ENCODE data around the gene PRDM7. TPM values are rescaled to one million over a fixed set of nuclear protein-coding genes. Genes with fewer than 3 reads are reported as not detected.

The PRDM7 gene
- total RNA-seq, 1 donor from 2014 or later = not detected

GRCh38 chr16:90022209-90023077 is 54.7 kb downstream of the PRDM7 start:
- H3K36me3 Mint-ChIP-seq (ENCODE audit: low read depth, unreplicated experiment) = peaks cover 4% of the 10 kb centered on the region
- H3K27ac Mint-ChIP-seq (ENCODE audit: unreplicated experiment) = peak overlapping the region; percentile 92
- DNase-seq (ENCODE audit: low spot score) = peak; percentile 96
- H3K27me3 Mint-ChIP-seq (ENCODE audit: unreplicated experiment) = no peaks in the 10 kb centered on the region
- H3K9me3 Mint-ChIP-seq (ENCODE audit: unreplicated experiment) = no peaks in the 10 kb centered on the region
- peaks cover 26% of the 10 kb centered on the region for H3K4me1 Mint-ChIP-seq (ENCODE audit: unreplicated experiment)
- TF ChIP-seq CTCF (IDR thresholded peaks at IDR 0.05; ENCODE audit: unreplicated experiment) = no peak
- H3K4me3 Mint-ChIP-seq (ENCODE audit: unreplicated experiment) = peak overlapping the region; percentile 83

- no peaks in the 10 kb centered on the region for H3K27me3 Mint-ChIP-seq (ENCODE audit: unreplicated experiment)
- no peak for DNase-seq (ENCODE audit: low spot score)
- peak overlapping the region; percentile 84 for H3K27ac Mint-ChIP-seq (ENCODE audit: unreplicated experiment)
- H3K9me3 Mint-ChIP-seq (ENCODE audit: unreplicated experiment) = no peaks in the 10 kb centered on the region
- H3K36me3 Mint-ChIP-seq (ENCODE audit: low read depth, unreplicated experiment) = peaks cover 4% of the 10 kb centered on the region
- peaks cover 24% of the 10 kb centered on the region for H3K4me1 Mint-ChIP-seq (ENCODE audit: unreplicated experiment)
- no peak for TF ChIP-seq CTCF (IDR thresholded peaks at IDR 0.05; ENCODE audit: unreplicated experiment)
- peak overlapping the region; percentile 90 for H3K4me3 Mint-ChIP-seq (ENCODE audit: unreplicated experiment)
These were observed 56.2 kb downstream of the PRDM7 start for GRCh38 chr16:90020838-90021382.

- no peak for DNase-seq (ENCODE audit: low spot score)
These were observed 56.8 kb downstream of the PRDM7 start for GRCh38 chr16:90020260-90020837.

GRCh38 chr16:90019543-90020259 is 57.4 kb downstream of the PRDM7 start:
- TF ChIP-seq CTCF (IDR thresholded peaks at IDR 0.05; ENCODE audit: unreplicated experiment) = peak; percentile 59
- H3K4me3 Mint-ChIP-seq (ENCODE audit: unreplicated experiment) = peak overlapping the region; percentile 90
- H3K36me3 Mint-ChIP-seq (ENCODE audit: low read depth, unreplicated experiment) = peaks cover 9% of the 10 kb centered on the region
- peaks cover 3% of the 10 kb centered on the region for H3K27me3 Mint-ChIP-seq (ENCODE audit: unreplicated experiment)
- peak; percentile 65 for DNase-seq (ENCODE audit: low spot score)
- peak overlapping the region; percentile 6 for H3K27ac Mint-ChIP-seq (ENCODE audit: unreplicated experiment)
- peaks cover 24% of the 10 kb centered on the region for H3K4me1 Mint-ChIP-seq (ENCODE audit: unreplicated experiment)
- H3K9me3 Mint-ChIP-seq (ENCODE audit: unreplicated experiment) = no peaks in the 10 kb centered on the region

More at GRCh38 chr16:90020260-90020837, 56.8 kb downstream of the PRDM7 start:
- peaks cover 3% of the 10 kb centered on the region for H3K27me3 Mint-ChIP-seq (ENCODE audit: unreplicated experiment)
- H3K4me1 Mint-ChIP-seq (ENCODE audit: unreplicated experiment) = peaks cover 24% of the 10 kb centered on the region
- H3K27ac Mint-ChIP-seq (ENCODE audit: unreplicated experiment) = peak overlapping the region; percentile 84
- no peaks in the 10 kb centered on the region for H3K9me3 Mint-ChIP-seq (ENCODE audit: unreplicated experiment)
- peak overlapping the region; percentile 90 for H3K4me3 Mint-ChIP-seq (ENCODE audit: unreplicated experiment)
- no peak for TF ChIP-seq CTCF (IDR thresholded peaks at IDR 0.05; ENCODE audit: unreplicated experiment)
- H3K36me3 Mint-ChIP-seq (ENCODE audit: low read depth, unreplicated experiment) = peaks cover 8% of the 10 kb centered on the region
